Metanephros (tissue), 1 donor: ENCODE measurements around the gene PEX16. TPM values are rescaled to one million over a fixed set of nuclear protein-coding genes. Genes with fewer than 3 reads are reported as not detected.

Experiments
- total RNA-seq: library from RNA; depleted of rRNA; stranded (reverse); fragments of >200 nt; gene quantifications from one replicate; pipeline ENCODE4 v1.2.3, GENCODE V29; 2014

Gene PEX16
- 14.8 TPM for total RNA-seq

DNA sequence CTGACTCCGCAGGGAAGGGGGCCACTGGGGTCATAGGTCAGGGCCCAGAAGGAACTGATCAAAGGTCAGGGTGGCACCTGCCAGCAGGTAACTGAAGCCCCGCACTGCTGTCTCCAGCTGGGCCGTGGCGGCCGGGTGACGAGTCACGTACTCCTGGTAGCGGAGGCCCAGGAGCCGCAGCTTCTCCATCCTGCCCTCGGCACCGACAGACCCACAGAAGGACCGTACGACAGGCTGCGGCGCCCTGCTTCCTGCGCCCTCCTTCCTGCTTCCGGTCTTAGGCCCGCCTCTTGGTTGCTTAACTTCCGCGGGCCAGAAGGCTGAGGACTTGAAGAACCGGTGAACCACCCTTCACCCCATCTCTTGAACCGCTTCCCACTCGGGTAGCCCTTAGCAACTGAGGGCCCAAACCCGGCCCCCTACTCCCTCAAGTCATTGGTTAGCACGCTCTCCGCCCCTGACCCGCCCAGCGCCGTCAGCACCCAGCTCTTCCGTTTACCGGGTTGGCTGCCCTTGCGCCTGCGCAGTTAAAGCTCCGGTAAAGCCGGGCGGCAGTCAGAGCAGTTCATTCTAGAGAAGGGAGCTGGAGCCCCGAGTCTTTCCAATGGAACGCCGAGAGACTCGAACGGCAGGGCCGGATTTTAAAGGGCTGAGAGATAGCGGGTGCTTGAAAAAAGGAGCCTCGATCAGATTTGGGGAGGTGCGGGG is at the start of gene PEX16:
Gene PEX16, minus strand, starts transcription at position 255 of the 708 bp plus-strand sequence. Its CDS starts 66 bp downstream, at position 189.

DNA sequence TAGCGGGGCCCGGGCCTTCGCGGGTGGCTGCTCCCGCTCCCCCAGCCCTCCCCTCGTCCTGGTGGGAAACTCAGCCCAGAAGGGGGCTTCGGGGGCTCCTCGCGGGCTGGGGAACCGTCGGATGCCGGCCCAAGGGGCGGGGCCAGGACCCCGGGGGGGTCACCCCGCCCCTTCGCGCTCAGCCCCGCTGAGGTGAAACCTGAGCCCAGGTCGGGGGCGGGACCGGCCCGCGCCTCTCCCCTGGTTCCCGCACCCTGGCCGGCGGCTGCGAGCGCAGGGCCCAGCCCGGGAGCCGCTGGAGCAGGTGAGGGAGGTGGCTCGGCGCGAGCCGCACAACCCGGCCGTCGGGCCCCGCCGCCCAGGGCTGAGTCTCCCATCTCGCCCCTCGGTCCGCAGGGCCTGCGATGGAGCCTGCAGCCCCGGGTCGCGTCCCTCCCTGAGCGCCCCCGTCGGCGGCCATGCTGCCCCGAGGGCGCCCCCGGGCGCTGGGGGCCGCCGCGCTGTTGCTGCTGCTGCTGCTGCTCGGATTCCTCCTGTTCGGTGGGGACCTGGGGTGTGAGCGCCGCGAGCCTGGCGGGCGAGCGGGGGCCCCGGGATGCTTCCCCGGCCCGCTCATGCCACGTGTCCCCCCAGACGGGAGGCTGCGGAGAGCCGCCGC is 4.9 kb upstream of the PEX16 start, which contains the start of gene LARGE2:
Gene LARGE2, plus strand, starts transcription at position 232 of the 658 bp plus-strand sequence. Its CDS starts 227 bp downstream, at position 459.

DNA sequence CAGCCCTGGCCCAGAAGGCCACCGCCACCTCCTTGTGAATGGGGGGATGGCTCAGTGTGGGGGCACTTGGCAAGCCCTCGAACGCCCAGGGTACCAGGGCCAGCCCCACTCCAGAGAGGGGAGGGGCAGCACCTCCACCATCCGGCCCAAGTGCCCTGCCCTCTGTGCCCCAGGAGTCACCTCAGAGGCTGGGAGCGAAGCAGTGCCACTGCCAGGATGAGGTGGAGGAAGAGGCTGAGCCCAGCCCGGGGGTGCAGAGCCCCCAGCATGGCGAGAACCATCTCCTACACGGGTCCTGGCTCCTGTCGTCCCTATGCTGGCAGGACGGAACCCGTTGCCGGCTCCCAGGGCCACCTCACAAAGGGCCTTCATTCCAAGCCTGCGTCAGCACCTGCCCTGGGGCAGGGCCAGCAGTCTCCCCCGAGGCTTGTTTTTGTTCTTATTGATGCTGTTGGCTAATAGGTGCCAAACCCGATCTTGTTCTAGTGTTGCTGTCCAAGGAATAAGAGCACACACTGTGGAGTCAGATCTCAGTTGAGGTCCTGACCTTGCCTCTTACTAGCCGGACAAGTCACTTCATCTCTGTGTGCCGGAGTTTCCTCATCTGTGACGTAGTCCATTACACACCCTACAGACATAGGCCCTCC is 10.6 kb downstream of the PEX16 start, which contains the start of gene FREY1:
Gene FREY1, minus strand, starts transcription at position 307 of the 647 bp plus-strand sequence. Its CDS starts 26 bp downstream, at position 281.

DNA sequence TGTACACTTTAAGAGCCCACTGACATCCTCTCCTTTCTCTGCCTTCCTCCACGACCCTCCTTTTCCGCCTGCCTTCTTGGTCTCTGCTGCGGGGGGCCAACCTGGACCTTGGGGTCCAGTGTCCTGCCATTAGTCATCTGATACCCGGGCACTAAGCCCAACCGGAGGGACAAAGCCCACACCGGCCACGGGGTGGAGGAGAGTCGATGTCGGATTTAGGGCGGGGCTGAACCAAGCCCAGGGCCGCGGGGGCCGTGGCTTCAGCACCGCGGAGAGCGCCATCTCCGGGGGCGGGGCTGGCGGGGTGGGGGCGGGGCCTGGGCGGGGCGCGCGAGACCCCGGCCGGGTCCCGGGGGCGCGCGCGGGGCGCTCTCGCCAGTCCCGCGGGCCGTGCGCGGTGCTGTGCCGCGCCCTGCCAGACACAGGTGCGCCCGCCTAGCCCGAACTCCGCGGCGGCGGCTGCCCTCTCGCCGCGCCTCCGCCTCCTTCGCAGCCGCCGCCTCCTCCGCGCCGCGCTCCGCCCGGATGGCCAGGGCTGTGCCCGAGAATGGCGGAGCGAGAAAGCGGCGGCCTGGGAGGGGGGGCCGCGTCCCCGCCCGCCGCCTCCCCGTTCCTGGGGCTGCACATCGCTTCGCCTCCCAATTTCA is 32.3 kb downstream of the PEX16 start, which contains the start of gene MAPK8IP1:
Gene MAPK8IP1, plus strand, starts transcription at position 378 of the 647 bp plus-strand sequence. Its CDS starts 170 bp downstream, at position 548.

Other genes with a start within 250 kb of the PEX16 start
- gene SLC35C1, start 112.7 kb downstream of the PEX16 start, total RNA-seq = 6.5 TPM
- gene CRY2, start 70.4 kb downstream of the PEX16 start, total RNA-seq = 47.9 TPM
- gene MAPK8IP1, start 32.2 kb downstream of the PEX16 start, total RNA-seq = 11.3 TPM
- gene FREY1, start 10.6 kb downstream of the PEX16 start, total RNA-seq = 0.64 TPM
- 14.3 TPM for gene LARGE2, start 4.8 kb upstream of the PEX16 start, total RNA-seq
- gene PHF21A, start 203.6 kb upstream of the PEX16 start, total RNA-seq = 25.6 TPM